Left cardiac atrium (tissue), 4 donors: ENCODE data around the gene CFDP1. TPM values are rescaled to one million over a fixed set of nuclear protein-coding genes. Genes with fewer than 3 reads are reported as not detected.

Experiments used
- ATAC-seq, 2 donors: fragments of 200-7000 bp; cut with Tn5 transposase; one replicate each; pipeline ENCODE4 v1.9.1; 2020; ENCODE audit warnings: mild to moderate bottlenecking in 2 of 2, moderate library complexity in 2 of 2
- DNase-seq: peaks from one replicate; pipeline ENCODE4 v3.0.0-alpha.2; 2020
- intact Hi-C, 2 donors: fragments of 100-400 bp; cut with DNase I; formaldehyde crosslinking; loops; one replicate each; pipeline versions ENCODE4 v1.14.1 to v1.15.1; 2022 to 2023
- total RNA-seq, 2 donors: library from RNA; stranded (reverse); fragmentation: NEBNext Ultra II Directional; extraction: Animal tissue kit (Norgen Biotek cat#: 25700); gene quantifications; one replicate each; pipeline ENCODE4 v1.2.1, GENCODE V29; 2021
- donor health status: DM: no; HTN: yes; CAD: no.
- donor health status: DM: no; HTN: yes; CAD: no; lungs with severe emphysema.
- donor health status: DM: yes; HTN: yes; CAD: no.
- donor health status: Dilated cardiomyopathy.

The CFDP1 gene
- total RNA-seq, 2 donors from 2014 or later: 31.3 to 32.7 TPM

- ATAC-seq: peak; percentile 21 to 50
- peak; percentile 58 for DNase-seq
- intact Hi-C loops: no loop called here
Measured at GRCh38 chr16:75263963-75264445, 169.3 kb downstream of the CFDP1 start.

GRCh38 chr16:75263291-75263962 lies 169.9 kb downstream of the CFDP1 start:
- intact Hi-C loops: no loop called here
- ATAC-seq: peak in 1 of 2 donors; percentile 5
- DNase-seq: no peak

- intact Hi-C loops: no loop called here
- ATAC-seq (no peak), DNase-seq (no peak)
Measured at GRCh38 chr16:75262800-75263127, 170.5 kb downstream of the CFDP1 start.

GRCh38 chr16:75262104-75262799 lies 171.1 kb downstream of the CFDP1 start:
- peak; percentile 65 for DNase-seq
- intact Hi-C loops: no loop called here
- peak in 1 of 2 donors; percentile 1 for ATAC-seq

- no peak for DNase-seq
- no peak for ATAC-seq
- intact Hi-C loops: no loop called here
Measured at GRCh38 chr16:75261590-75262078, 171.7 kb downstream of the CFDP1 start.

GRCh38 chr16:75260851-75261589 lies 172.3 kb downstream of the CFDP1 start:
- DNase-seq (no peak), ATAC-seq (no peak)
- intact Hi-C loops: no loop called here

GRCh38 chr16:75258807-75259141 lies 174.5 kb downstream of the CFDP1 start:
- DNase-seq: no peak
- no peak for ATAC-seq
- intact Hi-C loops: loop anchor here in 1 of 2 donors (10.0 kb wide), 1 partner anchor 46 kb away; no protein-coding TSS in a partner anchor

GRCh38 chr16:75257886-75258806 lies 175.2 kb downstream of the CFDP1 start:
- no peak for ATAC-seq
- intact Hi-C loops: loop anchor here in 1 of 2 donors (10.0 kb wide), 1 partner anchor 47 kb away; no protein-coding TSS in a partner anchor
- no peak for DNase-seq

- DNase-seq (peak; percentile 66), ATAC-seq (peak; percentile 21 to 52)
- intact Hi-C loops: loop anchor here in 1 of 2 donors (10.0 kb wide), 1 partner anchor 48 kb away; no protein-coding TSS in a partner anchor
Measured at GRCh38 chr16:75256696-75257343, 176.5 kb downstream of the CFDP1 start.

GRCh38 chr16:75256059-75256571 lies 177.2 kb downstream of the CFDP1 start:
- DNase-seq (peak; percentile 59), ATAC-seq (peak in 1 of 2 donors; percentile 11)
- intact Hi-C loops: loop anchor here in 1 of 2 donors (10.0 kb wide), 1 partner anchor 49 kb away; no protein-coding TSS in a partner anchor

- ATAC-seq (peak in 1 of 2 donors; percentile 24), DNase-seq (peak; percentile 52)
- intact Hi-C loops: loop anchor here (5.0 to 10.0 kb wide), 2 partner anchors 50 to 53 kb away; no protein-coding TSS in a partner anchor
Measured at GRCh38 chr16:75254359-75254837, 178.9 kb downstream of the CFDP1 start.

- intact Hi-C loops: loop anchor here (5.0 to 10.0 kb wide), 2 partner anchors 52 to 54 kb away; no protein-coding TSS in a partner anchor
- DNase-seq (peak; percentile 39), ATAC-seq (peak in 1 of 2 donors; percentile 3)
Measured at GRCh38 chr16:75252946-75253911, 180.1 kb downstream of the CFDP1 start.

GRCh38 chr16:75252049-75252864 lies 181.0 kb downstream of the CFDP1 start:
- intact Hi-C loops: loop anchor here (5.0 to 10.0 kb wide), 2 partner anchors 53 to 55 kb away; no protein-coding TSS in a partner anchor
- ATAC-seq: no peak

GRCh38 chr16:75251280-75252048 lies 181.8 kb downstream of the CFDP1 start, which contains the start of gene BCAR1:
BCAR1 (minus strand) TSS chr16:75251624; CDS start chr16:75251482, 142 bp downstream.
- intact Hi-C loops: loop anchor here (5.0 to 10.0 kb wide), 2 partner anchors 53 to 56 kb away; no protein-coding TSS in a partner anchor
- DNase-seq: peak; percentile 93
- peak; percentile 76 to 85 for ATAC-seq

More at GRCh38 chr16:75252049-75252864, 181.0 kb downstream of the CFDP1 start:
- peak; percentile 18 for DNase-seq
